Measurements from ENCODE around the gene MT1F.

DNA sequence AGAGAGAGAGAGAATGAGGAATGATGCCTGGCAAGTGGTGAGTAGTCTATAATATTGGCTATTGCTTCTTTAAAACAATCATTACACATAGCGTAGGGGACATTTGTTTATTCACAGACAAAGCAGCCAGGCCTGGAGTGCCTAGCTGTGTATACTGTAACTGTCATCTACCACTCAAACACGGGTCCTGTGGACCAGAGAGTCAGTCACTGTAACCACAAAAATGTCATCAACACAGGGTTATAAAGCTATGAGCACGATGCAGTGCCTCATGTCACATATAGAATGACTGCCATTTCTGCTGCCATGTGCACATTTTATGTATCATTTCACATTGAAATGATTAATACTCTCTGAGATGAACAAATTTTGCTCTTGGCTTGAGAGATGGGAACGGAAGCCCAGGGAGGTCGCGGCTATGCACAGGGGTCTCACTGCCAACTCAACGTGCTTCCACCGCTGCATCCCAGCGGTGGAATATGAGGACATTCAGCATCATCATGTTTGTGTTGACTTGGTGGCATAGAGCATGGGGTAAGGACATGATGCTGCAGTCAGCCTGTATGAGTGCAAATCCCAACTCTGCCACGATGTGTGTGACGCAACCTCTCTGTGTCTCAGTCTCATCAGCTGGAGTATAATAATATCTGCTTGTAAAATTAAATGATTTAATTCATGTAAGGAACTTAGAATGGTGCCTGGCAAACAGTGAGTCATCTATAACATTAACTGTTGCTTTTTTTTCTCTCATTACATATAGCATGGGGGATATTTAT, 15.2 kb downstream of the MT1F start:
- TF ChIP-seq, protein P1, sequence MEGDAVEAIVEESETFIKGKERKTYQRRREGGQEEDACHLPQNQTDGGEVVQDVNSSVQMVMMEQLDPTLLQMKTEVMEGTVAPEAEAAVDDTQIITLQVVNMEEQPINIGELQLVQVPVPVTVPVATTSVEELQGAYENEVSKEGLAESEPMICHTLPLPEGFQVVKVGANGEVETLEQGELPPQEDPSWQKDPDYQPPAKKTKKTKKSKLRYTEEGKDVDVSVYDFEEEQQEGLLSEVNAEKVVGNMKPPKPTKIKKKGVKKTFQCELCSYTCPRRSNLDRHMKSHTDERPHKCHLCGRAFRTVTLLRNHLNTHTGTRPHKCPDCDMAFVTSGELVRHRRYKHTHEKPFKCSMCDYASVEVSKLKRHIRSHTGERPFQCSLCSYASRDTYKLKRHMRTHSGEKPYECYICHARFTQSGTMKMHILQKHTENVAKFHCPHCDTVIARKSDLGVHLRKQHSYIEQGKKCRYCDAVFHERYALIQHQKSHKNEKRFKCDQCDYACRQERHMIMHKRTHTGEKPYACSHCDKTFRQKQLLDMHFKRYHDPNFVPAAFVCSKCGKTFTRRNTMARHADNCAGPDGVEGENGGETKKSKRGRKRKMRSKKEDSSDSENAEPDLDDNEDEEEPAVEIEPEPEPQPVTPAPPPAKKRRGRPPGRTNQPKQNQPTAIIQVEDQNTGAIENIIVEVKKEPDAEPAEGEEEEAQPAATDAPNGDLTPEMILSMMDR (IDR thresholded peaks at IDR 0.05), result no peak
- TF ChIP-seq POLR2AphosphoS5 (IDR thresholded peaks at IDR 0.05) (no peak), EP300 (IDR thresholded peaks at IDR 0.05) (no peak), POLR2A (IDR thresholded peaks at IDR 0.05) (no peak)

Data from gastroesophageal sphincter (tissue), 3 donors.